Gastrocnemius medialis (tissue), 4 donors: ENCODE results near the gene GMIP. TPM values are rescaled to one million over a fixed set of nuclear protein-coding genes. Genes with fewer than 3 reads are reported as not detected.
"Not testable (repeated sequence)": the region's sequence is repeated elsewhere in the genome, so short reads cannot be mapped to it uniquely, and the experiment has no call there.

Source experiments
- ATAC-seq, 2 donors: fragments of 150-250 bp; one replicate each; pipeline ENCODE4 v1.9.1; 2016
- DNase-seq, 2 donors: peaks; one replicate each; pipeline ENCODE4 v3.0.0-alpha.2; 2019
- H3K27ac ChIP-seq, 4 donors: fragments of 200-600 bp; sonication (generic); 1 replicate in 1 of 4; 2 replicates in 3 of 4; pipeline ENCODE4 v1.5.1; 2016 to 2018; ENCODE audit warnings: mild to moderate bottlenecking in 2 of 4, moderate library complexity in 1 of 4
- H3K27me3 ChIP-seq, 3 donors: fragments of 200-600 bp; sonication (generic) in 2 of 3; 1 replicate in 1 of 3; 2 replicates in 2 of 3; pipeline versions ENCODE4 v1.5.1 to v1.6.0; 2016 to 2019; ENCODE audit warnings: mild to moderate bottlenecking in 1 of 3, moderate library complexity in 1 of 3
- H3K36me3 ChIP-seq, 2 donors: fragments of 200-600 bp; sonication (generic) in 1 of 2; one replicate each; pipeline ENCODE4 v1.5.1; 2017 to 2018
- H3K4me1 ChIP-seq, 2 donors: fragments of 200-600 bp; sonication (generic) in 1 of 2; one replicate each; pipeline ENCODE4 v1.5.1; 2016 to 2017; ENCODE audit warnings: mild to moderate bottlenecking in 2 of 2
- H3K4me3 ChIP-seq, 4 donors: fragments of 200-600 bp; sonication (generic) in 3 of 4; 1 replicate in 1 of 4; 2 replicates in 3 of 4; pipeline ENCODE4 v1.5.1; 2016 to 2019; ENCODE audit warnings: mild to moderate bottlenecking in 2 of 4
- H3K9me3 ChIP-seq, 3 donors: fragments of 200-600 bp; sonication (generic) in 2 of 3; 1 replicate in 1 of 3; 2 replicates in 2 of 3; pipeline ENCODE4 v1.5.1; 2016 to 2019
- CTCF ChIP-seq, 5 experiments: fragments of 450-650 bp in 3 of 5; fragments of 200-600 bp in 2 of 5; sonication (generic) in 2 of 5; IDR thresholded peaks in 4 of 5; conservative IDR thresholded peaks in 1 of 5; 1 replicate in 4 of 5; 2 replicates in 1 of 5; pipeline ENCODE4 v1.5.1; 2016 to 2019; ENCODE audit warnings: antibody characterized with exemption in 5 of 5, mild to moderate bottlenecking in 3 of 5, moderate library complexity in 3 of 5
- POLR2A ChIP-seq, 2 donors: fragments of 450-650 bp; IDR thresholded peaks; one replicate each; pipeline ENCODE4 v1.6.1; 2017; ENCODE audit warnings: antibody characterized with exemption in 2 of 2, mild to moderate bottlenecking in 2 of 2, moderate library complexity in 2 of 2
- in situ Hi-C, 4 donors: fragments of 200-750 bp; cut with MboI; loops; one replicate each; pipeline versions ENCODE4 v1.15.0 to v1.8.0; 2017; ENCODE audit warnings: low sequenced_read_pairs in 4 of 4
- intact Hi-C: fragments of 100-400 bp; cut with DNase I; formaldehyde crosslinking; loops from one replicate; pipeline ENCODE4 v1.15.1; 2023; ENCODE audit warnings: low total_unique reads
- total RNA-seq, 4 donors: library from RNA; depleted of rRNA; stranded (reverse); fragments of >200 nt; gene quantifications; one replicate each; pipeline versions ENCODE4 v1.1.0 to v1.2.3, GENCODE V29; 2016

The GMIP gene
- total RNA-seq = 1 to 10 TPM in 3 of 4 donors, not detected in 1; 1.2 to 2.6 (median 1.6) TPM

- H3K27me3 ChIP-seq = peaks cover 0 to 4% (median 3%) of the 10 kb centered on the region in 3 donors
- H3K36me3 ChIP-seq = peaks cover 0 to 35% of the 10 kb centered on the region in 2 donors
- ATAC-seq = peak; percentile 68 to 69
- H3K4me3 ChIP-seq = peak within 1 kb of the TSS; percentile 55 to 78 (median 68)
- no peaks in the 10 kb centered on the region for H3K9me3 ChIP-seq
- peak; percentile 53 to 89 (median 81) for TF ChIP-seq CTCF (IDR thresholded peaks at IDR 0.05 in 4 of 5, conservative IDR thresholded peaks at IDR 0.05 in 1 of 5)
- TF ChIP-seq POLR2A (IDR thresholded peaks at IDR 0.05) = peak in 1 of 2 donors; percentile 18
- H3K4me1 ChIP-seq = peaks cover 3 to 10% of the 10 kb centered on the region in 2 donors
- in situ Hi-C loops = loop anchor here in 3 of 4 donors (5.0 to 10.0 kb wide), 3 partner anchors 109 to 119 kb away; partner anchors contain the start of genes CILP2 (in 1 of the 3) and YJEFN3 (in 1 of the 3)
- peak within 1 kb of the TSS in 1 of 4 donors; percentile 33 for H3K27ac ChIP-seq
- peak; percentile 16 to 39 for DNase-seq
- intact Hi-C loops = loop anchor here (1.0 kb wide), 1 partner anchor 111 kb away; no protein-coding TSS in a partner anchor
These were observed at the start of gene GMIP for GRCh38 chr19:19643158-19644053. GMIP (minus strand) TSS chr19:19643657; CDS start chr19:19643529, 128 bp downstream.

- no peak overlapping the region for H3K27ac ChIP-seq
- DNase-seq (no peak), ATAC-seq (no peak)
- TF ChIP-seq CTCF (IDR thresholded peaks at IDR 0.05 in 4 of 5, conservative IDR thresholded peaks at IDR 0.05 in 1 of 5) (no peak), POLR2A (IDR thresholded peaks at IDR 0.05) (no peak)
- no peak overlapping the region for H3K4me3 ChIP-seq
- no peaks in the 10 kb centered on the region for H3K9me3 ChIP-seq
- in situ Hi-C loops (no loop called here), intact Hi-C loops (no loop called here)
- no peaks in the 10 kb centered on the region for H3K4me1 ChIP-seq
- no peaks in the 10 kb centered on the region for H3K27me3 ChIP-seq
- no peaks in the 10 kb centered on the region for H3K36me3 ChIP-seq
These were observed 48.2 kb upstream of the GMIP start for GRCh38 chr19:19691683-19692082.

GRCh38 chr19:19689023-19689422 lies 45.6 kb upstream of the GMIP start:
- H3K9me3 ChIP-seq, in situ Hi-C loops, ATAC-seq, H3K27ac ChIP-seq, H3K4me3 ChIP-seq, DNase-seq, H3K4me1 ChIP-seq, H3K36me3 ChIP-seq, H3K27me3 ChIP-seq, intact Hi-C loops: not testable (repeated sequence)

- Histone ChIP-seq H3K9me3 (no peaks in the 10 kb centered on the region), H3K27me3 (no peaks in the 10 kb centered on the region), H3K4me3 (no peak overlapping the region), H3K4me1 (no peaks in the 10 kb centered on the region), H3K36me3 (no peaks in the 10 kb centered on the region), H3K27ac (no peak overlapping the region)
- DNase-seq (no peak), ATAC-seq (no peak)
- TF ChIP-seq CTCF (IDR thresholded peaks at IDR 0.05 in 4 of 5, conservative IDR thresholded peaks at IDR 0.05 in 1 of 5) (no peak), POLR2A (IDR thresholded peaks at IDR 0.05) (no peak)
- in situ Hi-C loops = no loop called here
- intact Hi-C loops = no loop called here
These were observed 43.6 kb upstream of the GMIP start for GRCh38 chr19:19687090-19687489.

GRCh38 chr19:19686580-19686979 lies 43.1 kb upstream of the GMIP start:
- Histone ChIP-seq H3K4me1 (no peaks in the 10 kb centered on the region), H3K4me3 (no peak overlapping the region), H3K27ac (no peak overlapping the region), H3K9me3 (no peaks in the 10 kb centered on the region), H3K27me3 (no peaks in the 10 kb centered on the region), H3K36me3 (no peaks in the 10 kb centered on the region)
- no peak for ATAC-seq
- DNase-seq = no peak
- intact Hi-C loops (no loop called here), in situ Hi-C loops (no loop called here)
- TF ChIP-seq POLR2A (IDR thresholded peaks at IDR 0.05) = no peak
- no peak for TF ChIP-seq CTCF (IDR thresholded peaks at IDR 0.05 in 4 of 5, conservative IDR thresholded peaks at IDR 0.05 in 1 of 5)

- H3K36me3 ChIP-seq, H3K4me3 ChIP-seq, H3K4me1 ChIP-seq, ATAC-seq, DNase-seq, intact Hi-C loops, H3K27ac ChIP-seq, H3K9me3 ChIP-seq, in situ Hi-C loops, H3K27me3 ChIP-seq: not testable (repeated sequence)
These were observed 42.7 kb upstream of the GMIP start for GRCh38 chr19:19686119-19686518.
